Astrocyte (in vitro differentiated cells and primary cell): ENCODE measurements around the gene ZNF385B. TPM values are rescaled to one million over a fixed set of nuclear protein-coding genes. Genes with fewer than 3 reads are reported as not detected.

Experiments
- DNase-seq: peaks from one replicate; pipeline ENCODE4 v3.0.0-alpha.2; 2010; ENCODE audit warnings: low read depth
- FAIRE-seq: peaks from 2 replicates; lab custom pipeline; 2011; peaks lifted over from hg19 to GRCh38; lab: Jason Lieb, UNC
- H2AFZ ChIP-seq: 2 replicates; pipeline ENCODE4 v1.6.0; 2012; ENCODE audit warnings: low read depth, low read length, inconsistent platforms
- H3K27ac ChIP-seq: 2 replicates; pipeline ENCODE4 v1.5.1; 2011; ENCODE audit warnings: low read depth, low read length, inconsistent platforms
- H3K27me3 ChIP-seq: 2 replicates; pipeline ENCODE4 v1.6.0; 2011; ENCODE audit warnings: low read length, inconsistent platforms; ENCODE audit not compliant: insufficient read depth
- H3K36me3 ChIP-seq: 2 replicates; pipeline ENCODE4 v1.5.1; 2011; ENCODE audit warnings: low read length, inconsistent platforms; ENCODE audit not compliant: insufficient read depth
- H3K4me1 ChIP-seq: 2 replicates; pipeline ENCODE4 v1.5.1; 2011; ENCODE audit warnings: low read length, inconsistent platforms; ENCODE audit not compliant: insufficient read depth
- H3K4me2 ChIP-seq: 2 replicates; pipeline ENCODE4 v1.6.0; 2012; ENCODE audit warnings: low read length, inconsistent platforms
- H3K4me3 ChIP-seq: 2 replicates; pipeline ENCODE4 v1.5.1; 2011; ENCODE audit warnings: low read depth, mild to moderate bottlenecking, low read length, inconsistent platforms; ENCODE audit not compliant: insufficient read depth
- H3K79me2 ChIP-seq: 2 replicates; pipeline ENCODE4 v1.6.0; 2012; ENCODE audit warnings: mild to moderate bottlenecking, low read length, inconsistent platforms; ENCODE audit not compliant: insufficient read depth
- H3K9ac ChIP-seq: 2 replicates; pipeline ENCODE4 v1.6.0; 2012; ENCODE audit warnings: mild to moderate bottlenecking, low read length, inconsistent platforms
- H3K9me3 ChIP-seq: 2 replicates; pipeline ENCODE4 v1.5.1; 2012; ENCODE audit warnings: low read depth, mild to moderate bottlenecking, low read length, inconsistent platforms; ENCODE audit not compliant: insufficient read depth
- H4K20me1 ChIP-seq: 2 replicates; pipeline ENCODE4 v1.6.0; 2012; ENCODE audit warnings: low read length, inconsistent platforms; ENCODE audit not compliant: insufficient read depth
- H3K27ac Mint-ChIP-seq: one replicate; pipeline ENCODE4 v1.8.0; 2021; ENCODE audit warnings: mild to moderate bottlenecking, mixed read lengths; ENCODE audit not compliant: unreplicated experiment
- H3K27me3 Mint-ChIP-seq: one replicate; pipeline ENCODE4 v1.8.0; 2021; ENCODE audit warnings: low read depth, mixed read lengths; ENCODE audit not compliant: unreplicated experiment
- H3K36me3 Mint-ChIP-seq: one replicate; pipeline ENCODE4 v1.8.0; 2021; ENCODE audit warnings: low read depth, mixed read lengths; ENCODE audit not compliant: unreplicated experiment
- H3K4me1 Mint-ChIP-seq: one replicate; pipeline ENCODE4 v1.8.0; 2021; ENCODE audit warnings: low read depth, mixed read lengths; ENCODE audit not compliant: unreplicated experiment
- H3K4me3 Mint-ChIP-seq: one replicate; pipeline ENCODE4 v1.8.0; 2021; ENCODE audit warnings: mild to moderate bottlenecking, moderate library complexity, mixed read lengths; ENCODE audit not compliant: unreplicated experiment
- H3K9me3 Mint-ChIP-seq: one replicate; pipeline ENCODE4 v1.8.0; 2021; ENCODE audit warnings: mild to moderate bottlenecking, mixed read lengths; ENCODE audit not compliant: unreplicated experiment
- CTCF ChIP-seq: IDR thresholded peaks from 2 replicates; pipeline ENCODE4 v1.5.1; 2011; ENCODE audit warnings: low read depth, mild to moderate bottlenecking, inconsistent platforms, low read length, moderate library complexity; ENCODE audit not compliant: insufficient read depth
- EZH2 ChIP-seq: IDR thresholded peaks from 2 replicates; pipeline ENCODE4 v1.6.1; 2012; ENCODE audit warnings: mild to moderate bottlenecking, low read length, inconsistent platforms; ENCODE audit not compliant: insufficient read depth
- total RNA-seq: library from RNA; stranded (reverse); gene quantifications from 2 replicates; pipeline ENCODE4 v1.2.1, GENCODE V29; 2021

ZNF385B gene
- total RNA-seq, 1 donor from 2014 or later: 0.27 TPM

GRCh38 chr2:179882851-179883806 lies 21.7 kb upstream of the ZNF385B start:
- no peak overlapping the region for H3K9ac ChIP-seq
- no peak overlapping the region for H3K27ac Mint-ChIP-seq
- H3K4me1 Mint-ChIP-seq: no peaks in the 10 kb centered on the region
- H3K4me1 ChIP-seq: no peaks in the 10 kb centered on the region
- H3K27ac ChIP-seq: no peak overlapping the region
- FAIRE-seq: no peak
- no peaks in the 10 kb centered on the region for H3K9me3 ChIP-seq
- H3K4me3 Mint-ChIP-seq: no peak overlapping the region
- no peaks in the 10 kb centered on the region for H3K79me2 ChIP-seq
- H2AFZ ChIP-seq: no peak overlapping the region
- no peaks in the 10 kb centered on the region for H4K20me1 ChIP-seq
- no peaks in the 10 kb centered on the region for H3K27me3 Mint-ChIP-seq
- H3K36me3 Mint-ChIP-seq: no peaks in the 10 kb centered on the region
- H3K4me3 ChIP-seq: no peak overlapping the region
- no peaks in the 10 kb centered on the region for H3K27me3 ChIP-seq
- H3K36me3 ChIP-seq: no peaks in the 10 kb centered on the region
- DNase-seq: no peak
- H3K9me3 Mint-ChIP-seq: peaks cover 4% of the 10 kb centered on the region
- no peak for TF ChIP-seq CTCF
- TF ChIP-seq EZH2: no peak
- H3K4me2 ChIP-seq: no peak overlapping the region

GRCh38 chr2:179877601-179878364 lies 16.4 kb upstream of the ZNF385B start:
- Histone ChIP-seq H3K9me3 (no peaks in the 10 kb centered on the region), H2AFZ (no peak overlapping the region), H3K4me1 (no peaks in the 10 kb centered on the region), H3K36me3 (no peaks in the 10 kb centered on the region), H3K27me3 (no peaks in the 10 kb centered on the region), H3K27ac (no peak overlapping the region), H4K20me1 (no peaks in the 10 kb centered on the region), H3K9ac (no peak overlapping the region), H3K4me2 (no peak overlapping the region), H3K4me3 (no peak overlapping the region), H3K79me2 (no peaks in the 10 kb centered on the region)
- Mint-ChIP-seq H3K27me3 (peaks cover 1% of the 10 kb centered on the region), H3K36me3 (no peaks in the 10 kb centered on the region), H3K9me3 (no peaks in the 10 kb centered on the region), H3K4me3 (no peak overlapping the region), H3K4me1 (no peaks in the 10 kb centered on the region), H3K27ac (no peak overlapping the region)
- TF ChIP-seq CTCF (no peak), EZH2 (no peak)
- DNase-seq: no peak
- no peak for FAIRE-seq
